Thoracic aorta (tissue), 2 donors: ENCODE data around the gene SLC30A1. TPM values are rescaled to one million over a fixed set of nuclear protein-coding genes. Genes with fewer than 3 reads are reported as not detected.

Experiments used
- ATAC-seq: fragments of 150-250 bp; one replicate; pipeline ENCODE4 v1.8.0; 2017; ENCODE audit warnings: low read depth; ENCODE audit not compliant: insufficient number of reproducible peaks, low FRiP score
- DNase-seq: peaks from one replicate; pipeline ENCODE4 v3.0.0-alpha.2; 2020; ENCODE audit warnings: low spot score
- H3K27ac ChIP-seq, 2 donors: fragments of 200-600 bp; sonication (generic); 1 replicate in 1 of 2; 2 replicates in 1 of 2; pipeline ENCODE4 v1.5.1; 2016; ENCODE audit warnings: mild to moderate bottlenecking in 2 of 2, moderate library complexity in 2 of 2
- H3K27me3 ChIP-seq: fragments of 200-600 bp; sonication (generic); replicated peaks from 2 replicates; pipeline ENCODE4 v1.6.0; 2016; ENCODE audit warnings: mild to moderate bottlenecking; ENCODE audit not compliant: insufficient read depth
- H3K36me3 ChIP-seq: fragments of 200-600 bp; sonication (generic); one replicate; pipeline ENCODE4 v1.5.1; 2016
- H3K4me1 ChIP-seq, 2 donors: fragments of 200-600 bp; sonication (generic); 1 replicate in 1 of 2; 2 replicates in 1 of 2; pipeline versions ENCODE4 v1.5.1 to v1.6.0; 2016; ENCODE audit warnings: low read depth in 2 of 2, mild to moderate bottlenecking in 1 of 2; ENCODE audit not compliant: control insufficient read depth in 1 of 2
- H3K4me3 ChIP-seq: fragments of 200-600 bp; sonication (generic); 2 replicates; pipeline ENCODE4 v1.5.1; 2016; ENCODE audit warnings: mild to moderate bottlenecking
- H3K9me3 ChIP-seq: fragments of 200-600 bp; sonication (generic); 2 replicates; pipeline ENCODE4 v1.5.1; 2016
- CTCF ChIP-seq: fragments of 200-600 bp; sonication (generic); IDR thresholded peaks from one replicate; pipeline ENCODE4 v1.5.1; 2019; ENCODE audit warnings: antibody characterized with exemption
- total RNA-seq, 2 donors: library from RNA; depleted of rRNA; stranded (reverse); fragments of >200 nt; gene quantifications; one replicate each; pipeline versions ENCODE4 v1.1.0 to v1.2.3, GENCODE V29; 2016

The SLC30A1 gene
- total RNA-seq, 2 donors from 2014 or later: 8.8 to 23.9 TPM

GRCh38 chr1:211611818-211612217, 32.9 kb upstream of the SLC30A1 start:
- H3K27ac ChIP-seq: peak overlapping the region; percentile 66 to 92
- DNase-seq (no peak), ATAC-seq (no peak)
- no peak for TF ChIP-seq CTCF
- H3K4me3 ChIP-seq: no peak overlapping the region
- H3K36me3 ChIP-seq: no peaks in the 10 kb centered on the region
- H3K4me1 ChIP-seq: peaks cover 16 to 68% of the 10 kb centered on the region in 2 donors
- no peaks in the 10 kb centered on the region for H3K9me3 ChIP-seq
- no peaks in the 10 kb centered on the region for H3K27me3 ChIP-seq

GRCh38 chr1:211610779-211611556, 32.0 kb upstream of the SLC30A1 start:
- Histone ChIP-seq H3K27ac (peak overlapping the region; percentile 66 to 92), H3K4me3 (no peak overlapping the region), H3K4me1 (peaks cover 12 to 59% of the 10 kb centered on the region in 2 donors), H3K36me3 (no peaks in the 10 kb centered on the region), H3K27me3 (no peaks in the 10 kb centered on the region), H3K9me3 (no peaks in the 10 kb centered on the region)
- no peak for DNase-seq
- no peak for ATAC-seq
- TF ChIP-seq CTCF: no peak

- TF ChIP-seq CTCF: no peak
- Histone ChIP-seq H3K9me3 (no peaks in the 10 kb centered on the region), H3K4me3 (no peak overlapping the region), H3K27me3 (no peaks in the 10 kb centered on the region), H3K27ac (peak overlapping the region; percentile 53 to 65), H3K36me3 (no peaks in the 10 kb centered on the region), H3K4me1 (peaks cover 12 to 52% of the 10 kb centered on the region in 2 donors)
- DNase-seq (no peak), ATAC-seq (no peak)
These were observed 30.4 kb upstream of the SLC30A1 start for GRCh38 chr1:211609120-211610024.

- peaks cover 5 to 38% of the 10 kb centered on the region in 2 donors for H3K4me1 ChIP-seq
- H3K4me3 ChIP-seq: no peak overlapping the region
- no peaks in the 10 kb centered on the region for H3K9me3 ChIP-seq
- no peak for TF ChIP-seq CTCF
- no peaks in the 10 kb centered on the region for H3K36me3 ChIP-seq
- H3K27me3 ChIP-seq: no peaks in the 10 kb centered on the region
- ATAC-seq (no peak), DNase-seq (no peak)
- no peak overlapping the region for H3K27ac ChIP-seq
These were observed 29.0 kb upstream of the SLC30A1 start for GRCh38 chr1:211607754-211608473.
